ENCODE results near the gene SBSN.

- TF ChIP-seq POLR2A (IDR thresholded peaks at IDR 0.05; ENCODE audit: low read depth): no peak
- TF ChIP-seq, protein P1, sequence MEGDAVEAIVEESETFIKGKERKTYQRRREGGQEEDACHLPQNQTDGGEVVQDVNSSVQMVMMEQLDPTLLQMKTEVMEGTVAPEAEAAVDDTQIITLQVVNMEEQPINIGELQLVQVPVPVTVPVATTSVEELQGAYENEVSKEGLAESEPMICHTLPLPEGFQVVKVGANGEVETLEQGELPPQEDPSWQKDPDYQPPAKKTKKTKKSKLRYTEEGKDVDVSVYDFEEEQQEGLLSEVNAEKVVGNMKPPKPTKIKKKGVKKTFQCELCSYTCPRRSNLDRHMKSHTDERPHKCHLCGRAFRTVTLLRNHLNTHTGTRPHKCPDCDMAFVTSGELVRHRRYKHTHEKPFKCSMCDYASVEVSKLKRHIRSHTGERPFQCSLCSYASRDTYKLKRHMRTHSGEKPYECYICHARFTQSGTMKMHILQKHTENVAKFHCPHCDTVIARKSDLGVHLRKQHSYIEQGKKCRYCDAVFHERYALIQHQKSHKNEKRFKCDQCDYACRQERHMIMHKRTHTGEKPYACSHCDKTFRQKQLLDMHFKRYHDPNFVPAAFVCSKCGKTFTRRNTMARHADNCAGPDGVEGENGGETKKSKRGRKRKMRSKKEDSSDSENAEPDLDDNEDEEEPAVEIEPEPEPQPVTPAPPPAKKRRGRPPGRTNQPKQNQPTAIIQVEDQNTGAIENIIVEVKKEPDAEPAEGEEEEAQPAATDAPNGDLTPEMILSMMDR (IDR thresholded peaks at IDR 0.05): no peak
Observed at GRCh38 chr19:35524181-35524837, 3.8 kb downstream of the SBSN start.
